ENCODE results near the gene NDUFS2.

Gene NDUFS2

GRCh38 chr1:161197560-161198193 lies 4.5 kb upstream of the NDUFS2 start:
- H3K9ac ChIP-seq (ENCODE audit: low read length): peak overlapping the region; percentile 88
- peaks cover 21% of the 10 kb centered on the region for H3K36me3 ChIP-seq (ENCODE audit: control insufficient read depth, insufficient read depth, low read length, severe bottlenecking)
- peak overlapping the region; percentile 87 for H3K4me3 ChIP-seq (ENCODE audit: low read length)
- no peaks in the 10 kb centered on the region for H3K27me3 ChIP-seq (replicated peaks; ENCODE audit: control insufficient read depth, insufficient read depth, low read length)
- H3K4me1 ChIP-seq (ENCODE audit: control insufficient read depth, insufficient read depth, low read length): peaks cover 90% of the 10 kb centered on the region
- DNase-seq (ENCODE audit: low read depth): no peak
- no peaks in the 10 kb centered on the region for H3K9me3 ChIP-seq (ENCODE audit: control insufficient read depth, low read length)

GRCh38 chr1:161198194-161198896 lies 3.8 kb upstream of the NDUFS2 start:
- Histone ChIP-seq H3K27me3 (replicated peaks; ENCODE audit: control insufficient read depth, insufficient read depth, low read length) (no peaks in the 10 kb centered on the region), H3K9me3 (ENCODE audit: control insufficient read depth, low read length) (no peaks in the 10 kb centered on the region), H3K4me3 (ENCODE audit: low read length) (peak overlapping the region; percentile 87), H3K36me3 (ENCODE audit: control insufficient read depth, insufficient read depth, low read length, severe bottlenecking) (peaks cover 15% of the 10 kb centered on the region), H3K9ac (ENCODE audit: low read length) (peak overlapping the region; percentile 88), H3K4me1 (ENCODE audit: control insufficient read depth, insufficient read depth, low read length) (peaks cover 89% of the 10 kb centered on the region)
- DNase-seq (ENCODE audit: low read depth): peak; percentile 79

DNA sequence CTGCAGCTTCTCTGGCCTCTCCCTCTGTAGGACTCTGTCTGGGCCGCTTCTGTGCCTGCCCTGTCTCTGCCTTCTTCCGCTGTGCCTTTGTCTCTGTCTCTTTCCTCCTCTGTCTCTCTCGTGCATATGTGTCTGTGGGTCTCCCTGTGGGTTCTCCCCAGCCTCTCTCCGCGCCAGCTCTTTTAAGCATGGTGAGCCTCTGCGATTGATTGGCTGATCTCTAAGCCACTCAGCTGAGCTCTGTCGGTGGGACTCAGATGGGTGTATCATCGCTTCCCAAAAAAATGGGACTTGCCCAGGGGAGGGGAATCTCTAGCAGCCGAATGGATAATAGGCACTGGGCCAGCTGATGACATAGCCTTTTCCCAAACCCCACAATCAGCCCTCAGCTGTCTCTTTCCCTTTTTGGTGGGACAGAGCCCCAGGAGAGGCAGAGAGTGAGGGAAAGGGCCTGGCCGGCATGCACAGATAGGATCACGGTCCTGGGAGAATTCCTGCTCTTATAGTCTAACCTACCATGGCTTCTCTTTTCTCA lies 3.2 kb upstream of the NDUFS2 start, which contains the start of gene ADAMTS4:
ADAMTS4 (minus strand) TSS at position 158 of the 535 bp plus-strand sequence. CDS start 427 bp downstream, outside the sequence.
- peak; percentile 83 for DNase-seq (ENCODE audit: low read depth)
- Histone ChIP-seq H3K4me3 (ENCODE audit: low read length) (peak within 1 kb of the TSS; percentile 87), H3K27me3 (replicated peaks; ENCODE audit: control insufficient read depth, insufficient read depth, low read length) (no peaks in the 10 kb centered on the region), H3K36me3 (ENCODE audit: control insufficient read depth, insufficient read depth, low read length, severe bottlenecking) (peaks cover 20% of the 10 kb centered on the region), H3K4me1 (ENCODE audit: control insufficient read depth, insufficient read depth, low read length) (peaks cover 89% of the 10 kb centered on the region), H3K9ac (ENCODE audit: low read length) (peak within 1 kb of the TSS; percentile 88), H3K9me3 (ENCODE audit: control insufficient read depth, low read length) (no peaks in the 10 kb centered on the region)

DNA sequence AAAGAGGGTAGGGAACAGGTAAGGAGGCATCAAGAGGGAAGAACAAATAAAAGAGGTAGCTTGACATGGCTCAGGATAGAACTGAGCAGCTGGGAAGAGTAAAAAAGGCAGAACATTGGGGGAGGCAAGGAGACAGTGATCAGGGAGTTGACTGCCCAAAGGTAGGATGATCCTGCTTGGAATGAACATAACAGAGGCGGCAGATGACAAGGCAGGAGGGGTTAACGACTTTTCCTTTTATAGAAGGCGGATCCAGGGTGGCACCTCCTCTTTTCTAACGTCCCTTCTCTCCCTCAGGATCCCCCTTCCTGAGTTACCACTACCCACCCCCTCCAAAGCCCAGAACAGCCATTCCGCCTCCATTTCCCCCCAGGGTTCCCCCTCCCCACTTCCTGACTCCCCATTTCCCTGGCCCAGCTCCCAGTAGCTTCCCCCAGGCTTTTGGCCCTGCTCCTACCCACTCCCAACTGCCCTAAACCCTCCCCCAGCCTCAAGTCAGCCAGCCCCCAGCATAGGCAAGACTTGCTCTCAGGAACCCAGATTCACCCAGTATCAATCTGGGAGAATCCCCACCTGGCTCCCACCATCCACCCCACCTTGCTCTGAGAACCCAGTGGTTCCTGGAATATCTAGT lies 2.5 kb upstream of the NDUFS2 start:
- H3K9ac ChIP-seq (ENCODE audit: low read length): peak overlapping the region; percentile 88
- no peaks in the 10 kb centered on the region for H3K27me3 ChIP-seq (replicated peaks; ENCODE audit: control insufficient read depth, insufficient read depth, low read length)
- H3K4me1 ChIP-seq (ENCODE audit: control insufficient read depth, insufficient read depth, low read length): peaks cover 89% of the 10 kb centered on the region
- H3K9me3 ChIP-seq (ENCODE audit: control insufficient read depth, low read length): no peaks in the 10 kb centered on the region
- no peak for DNase-seq (ENCODE audit: low read depth)
- peak overlapping the region; percentile 87 for H3K4me3 ChIP-seq (ENCODE audit: low read length)
- H3K36me3 ChIP-seq (ENCODE audit: control insufficient read depth, insufficient read depth, low read length, severe bottlenecking): peaks cover 23% of the 10 kb centered on the region

DNA sequence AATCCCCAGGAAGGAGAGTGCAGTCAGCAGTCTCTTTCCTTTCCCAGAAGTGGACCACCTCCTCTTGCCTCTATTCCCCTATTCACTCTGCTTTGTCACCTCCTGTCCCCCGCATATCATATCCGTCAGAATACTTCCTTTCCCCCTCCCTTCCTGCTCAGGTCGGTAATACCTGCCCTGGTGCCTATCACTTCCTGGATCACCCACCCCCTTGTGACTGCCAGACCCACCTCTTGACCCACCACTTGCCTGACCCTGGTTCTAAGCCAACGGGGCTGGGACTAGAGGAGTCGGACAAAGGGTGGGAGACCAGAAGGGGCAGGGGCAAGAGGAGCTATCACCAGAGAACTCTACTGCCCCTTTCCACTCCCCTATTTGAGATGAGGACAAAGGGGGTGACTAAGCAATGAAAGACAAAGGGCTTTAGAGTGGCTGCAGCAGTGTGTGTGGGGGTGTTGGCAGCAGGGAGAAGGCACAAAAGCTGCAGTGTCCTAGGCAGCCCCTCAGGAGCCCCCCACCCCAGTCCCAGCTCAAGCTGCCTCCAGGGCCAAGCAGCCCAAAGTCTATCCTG lies 1.7 kb upstream of the NDUFS2 start:
- H3K27me3 ChIP-seq (replicated peaks; ENCODE audit: control insufficient read depth, insufficient read depth, low read length): no peaks in the 10 kb centered on the region
- H3K9me3 ChIP-seq (ENCODE audit: control insufficient read depth, low read length): no peaks in the 10 kb centered on the region
- peaks cover 86% of the 10 kb centered on the region for H3K4me1 ChIP-seq (ENCODE audit: control insufficient read depth, insufficient read depth, low read length)
- peaks cover 15% of the 10 kb centered on the region for H3K36me3 ChIP-seq (ENCODE audit: control insufficient read depth, insufficient read depth, low read length, severe bottlenecking)
- peak overlapping the region; percentile 98 for H3K9ac ChIP-seq (ENCODE audit: low read length)
- H3K4me3 ChIP-seq (ENCODE audit: low read length): peak overlapping the region; percentile 94
- no peak for DNase-seq (ENCODE audit: low read depth)

GRCh38 chr1:161200992-161201835 lies 953 bp upstream of the NDUFS2 start:
- Histone ChIP-seq H3K9ac (ENCODE audit: low read length) (peak overlapping the region; percentile 98), H3K4me1 (ENCODE audit: control insufficient read depth, insufficient read depth, low read length) (peaks cover 79% of the 10 kb centered on the region), H3K9me3 (ENCODE audit: control insufficient read depth, low read length) (no peaks in the 10 kb centered on the region), H3K4me3 (ENCODE audit: low read length) (peak overlapping the region; percentile 94), H3K36me3 (ENCODE audit: control insufficient read depth, insufficient read depth, low read length, severe bottlenecking) (peaks cover 17% of the 10 kb centered on the region), H3K27me3 (replicated peaks; ENCODE audit: control insufficient read depth, insufficient read depth, low read length) (no peaks in the 10 kb centered on the region)
- peak; percentile 46 for DNase-seq (ENCODE audit: low read depth)

- DNase-seq (ENCODE audit: low read depth): peak; percentile 15
- no peaks in the 10 kb centered on the region for H3K27me3 ChIP-seq (replicated peaks; ENCODE audit: control insufficient read depth, insufficient read depth, low read length)
- H3K9ac ChIP-seq (ENCODE audit: low read length): peak overlapping the region; percentile 1
- no peaks in the 10 kb centered on the region for H3K9me3 ChIP-seq (ENCODE audit: control insufficient read depth, low read length)
- peaks cover 38% of the 10 kb centered on the region for H3K4me1 ChIP-seq (ENCODE audit: control insufficient read depth, insufficient read depth, low read length)
- H3K4me3 ChIP-seq (ENCODE audit: low read length): no peak overlapping the region
- peaks cover 53% of the 10 kb centered on the region for H3K36me3 ChIP-seq (ENCODE audit: control insufficient read depth, insufficient read depth, low read length, severe bottlenecking)
Observed at GRCh38 chr1:161206411-161207140, 4.4 kb downstream of the NDUFS2 start.

DNA sequence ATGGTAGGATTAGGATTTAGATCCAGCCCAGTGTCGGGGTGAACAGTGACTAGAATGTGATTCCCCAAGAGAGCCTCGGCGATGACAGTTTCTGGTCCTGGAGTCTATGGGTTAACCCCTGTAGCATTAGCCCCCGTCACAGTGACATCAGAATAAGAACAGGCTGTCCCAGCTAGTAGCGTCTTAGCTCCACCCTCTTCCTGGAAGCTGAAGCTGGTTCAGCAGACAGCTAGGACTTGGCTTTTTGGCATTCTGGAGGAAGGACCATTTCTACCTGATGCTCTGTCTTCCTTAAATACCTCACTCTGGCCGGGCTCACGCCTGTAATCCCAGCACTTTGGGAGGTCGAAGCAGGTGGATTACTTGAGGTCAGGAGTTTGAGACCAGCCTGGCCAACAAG lies 5.0 kb downstream of the NDUFS2 start:
- H3K9me3 ChIP-seq (ENCODE audit: control insufficient read depth, low read length): no peaks in the 10 kb centered on the region
- peaks cover 59% of the 10 kb centered on the region for H3K36me3 ChIP-seq (ENCODE audit: control insufficient read depth, insufficient read depth, low read length, severe bottlenecking)
- peaks cover 36% of the 10 kb centered on the region for H3K4me1 ChIP-seq (ENCODE audit: control insufficient read depth, insufficient read depth, low read length)
- H3K9ac ChIP-seq (ENCODE audit: low read length): peak overlapping the region; percentile 1
- no peak overlapping the region for H3K4me3 ChIP-seq (ENCODE audit: low read length)
- no peaks in the 10 kb centered on the region for H3K27me3 ChIP-seq (replicated peaks; ENCODE audit: control insufficient read depth, insufficient read depth, low read length)
- no peak for DNase-seq (ENCODE audit: low read depth)

- Histone ChIP-seq H3K36me3 (ENCODE audit: control insufficient read depth, insufficient read depth, low read length, severe bottlenecking) (peaks cover 73% of the 10 kb centered on the region), H3K4me1 (ENCODE audit: control insufficient read depth, insufficient read depth, low read length) (peaks cover 17% of the 10 kb centered on the region), H3K4me3 (ENCODE audit: low read length) (no peak overlapping the region), H3K9me3 (ENCODE audit: control insufficient read depth, low read length) (no peaks in the 10 kb centered on the region), H3K27me3 (replicated peaks; ENCODE audit: control insufficient read depth, insufficient read depth, low read length) (no peaks in the 10 kb centered on the region), H3K9ac (ENCODE audit: low read length) (no peak overlapping the region)
- DNase-seq (ENCODE audit: low read depth): peak; percentile 92
Observed at GRCh38 chr1:161209790-161210409, 7.7 kb downstream of the NDUFS2 start.

- Histone ChIP-seq H3K9me3 (ENCODE audit: control insufficient read depth, low read length) (no peaks in the 10 kb centered on the region), H3K27me3 (replicated peaks; ENCODE audit: control insufficient read depth, insufficient read depth, low read length) (no peaks in the 10 kb centered on the region), H3K36me3 (ENCODE audit: control insufficient read depth, insufficient read depth, low read length, severe bottlenecking) (peaks cover 58% of the 10 kb centered on the region), H3K4me1 (ENCODE audit: control insufficient read depth, insufficient read depth, low read length) (peaks cover 36% of the 10 kb centered on the region), H3K4me3 (ENCODE audit: low read length) (no peak overlapping the region), H3K9ac (ENCODE audit: low read length) (no peak overlapping the region)
- no peak for DNase-seq (ENCODE audit: low read depth)
Observed at GRCh38 chr1:161214369-161214768, 12.2 kb downstream of the NDUFS2 start.
